IPS-NIHi7 (cell line): ENCODE data around the gene TOMM20L.
"Not testable (repeated sequence)": the region's sequence is repeated elsewhere in the genome, so short reads cannot be mapped to it uniquely, and the experiment has no call there.

Source experiments
- DNase-seq: peaks from one replicate; pipeline ENCODE4 v3.0.0; 2012; ENCODE audit warnings: mixed read lengths; ENCODE audit errors: extremely low spot score

The TOMM20L gene

GRCh38 chr14:58395812-58396788 is at the start of gene TOMM20L:
TSS of gene TOMM20L (plus strand) at chr14:58395930. CDS start at chr14:58395958, 28 bp downstream.
- peak; percentile 93 for DNase-seq

GRCh38 chr14:58353516-58354299 is 42.0 kb upstream of the TOMM20L start:
- no peak for DNase-seq

GRCh38 chr14:58354808-58355207 is 40.9 kb upstream of the TOMM20L start:
- DNase-seq = no peak

- no peak for DNase-seq
Measured at GRCh38 chr14:58356268-58356667, 39.5 kb upstream of the TOMM20L start.

- not testable (repeated sequence) for DNase-seq
Measured at GRCh38 chr14:58362272-58362671, 33.5 kb upstream of the TOMM20L start.

GRCh38 chr14:58362798-58363412 is 32.8 kb upstream of the TOMM20L start:
- peak; percentile 14 for DNase-seq

GRCh38 chr14:58364316-58364715 is 31.4 kb upstream of the TOMM20L start:
- DNase-seq = no peak

GRCh38 chr14:58367296-58367695 is 28.4 kb upstream of the TOMM20L start:
- no peak for DNase-seq

- no peak for DNase-seq
Measured at GRCh38 chr14:58368956-58369355, 26.8 kb upstream of the TOMM20L start.

- no peak for DNase-seq
Measured at GRCh38 chr14:58376791-58377190, 18.9 kb upstream of the TOMM20L start.

GRCh38 chr14:58390830-58391229 is 4.9 kb upstream of the TOMM20L start:
- DNase-seq = no peak

- DNase-seq = no peak
Measured at GRCh38 chr14:58395562-58395811, 243 bp upstream of the TOMM20L start.

GRCh38 chr14:58397156-58397555 is 1.4 kb downstream of the TOMM20L start:
- no peak for DNase-seq

- DNase-seq = no peak
Measured at GRCh38 chr14:58398495-58398894, 2.8 kb downstream of the TOMM20L start.

- DNase-seq = no peak
Measured at GRCh38 chr14:58398895-58399294, 3.2 kb downstream of the TOMM20L start.

- peak; percentile 14 for DNase-seq
Measured at GRCh38 chr14:58401587-58401986, 5.9 kb downstream of the TOMM20L start.

- no peak for DNase-seq
Measured at GRCh38 chr14:58408681-58409215, 13.0 kb downstream of the TOMM20L start.

GRCh38 chr14:58414845-58415244 is 19.1 kb downstream of the TOMM20L start:
- peak; percentile 39 for DNase-seq

GRCh38 chr14:58415636-58416547 is 20.2 kb downstream of the TOMM20L start:
- no peak for DNase-seq

GRCh38 chr14:58416934-58417333 is 21.2 kb downstream of the TOMM20L start:
- DNase-seq = not testable (repeated sequence)

- DNase-seq = peak; percentile 64
Measured at GRCh38 chr14:58426670-58427280, 31.0 kb downstream of the TOMM20L start.
